GM12891 (cell line): Measurements from ENCODE around the gene AP2A2.

Experiments
- POLR2A ChIP-seq: IDR thresholded peaks from 2 replicates; pipeline ENCODE4 v1.6.1; 2011; ENCODE audit warnings: low read depth, low read length, control low read depth
- POLR2AphosphoS5 ChIP-seq: IDR thresholded peaks from 2 replicates; pipeline ENCODE4 v1.6.1; 2011; ENCODE audit warnings: low read depth, low read length, control low read depth

GRCh38 chr11:911031-911889 is 14.4 kb upstream of the AP2A2 start:
- peak; percentile 57 for TF ChIP-seq POLR2A
- peak; percentile 72; the same call in 1 of the 2 replicates for TF ChIP-seq POLR2AphosphoS5
